GM12878 (cell line): ENCODE measurements around the gene TTC31. TPM values are rescaled to one million over a fixed set of nuclear protein-coding genes. Genes with fewer than 3 reads are reported as not detected.

Experiments used
- CHD1 ChIP-seq: IDR thresholded peaks from 2 replicates; pipeline ENCODE4 v1.6.1; 2012; ENCODE audit warnings: low read depth, low read length, improper control_type of control experiment
- CUX1 ChIP-seq: IDR thresholded peaks from 2 replicates; pipeline ENCODE4 v1.6.1; 2012; ENCODE audit warnings: improper control_type of control experiment, low read depth, low read length; ENCODE audit not compliant: insufficient replicate concordance
- EED ChIP-seq: sonication (generic); IDR thresholded peaks from 2 replicates; pipeline ENCODE4 v1.6.1; 2016; ENCODE audit warnings: antibody characterized with exemption, low read depth
- ETV6 ChIP-seq, 2 experiments: fragments of 450-650 bp in 1 of 2; IDR thresholded peaks in 1 of 2; conservative IDR thresholded peaks in 1 of 2; 2 replicates each; pipeline ENCODE4 v1.6.1; 2014; ENCODE audit warnings: antibody characterized with exemption in 1 of 2, borderline replicate concordance in 1 of 2, low read depth in 1 of 2, mild to moderate bottlenecking in 1 of 2, moderate library complexity in 1 of 2
- HDAC2 ChIP-seq: fragments of 200-600 bp; sonication (generic); IDR thresholded peaks from 2 replicates; pipeline ENCODE4 v1.6.1; 2017
- MTA2 ChIP-seq: fragments of 450-650 bp; IDR thresholded peaks from 2 replicates; pipeline ENCODE4 v1.6.1; 2016; ENCODE audit warnings: low read depth, mild to moderate bottlenecking, moderate library complexity
- MYC ChIP-seq: IDR thresholded peaks from 2 replicates; pipeline ENCODE4 v1.6.1; 2011; ENCODE audit warnings: mild to moderate bottlenecking, low read length, moderate library complexity, inconsistent platforms; ENCODE audit not compliant: insufficient read depth, insufficient replicate concordance, insufficient read length, severe bottlenecking
- NFYA ChIP-seq: IDR thresholded peaks from 2 replicates; pipeline ENCODE4 v1.6.1; 2011; ENCODE audit warnings: low read depth, mild to moderate bottlenecking, low read length, improper control_type of control experiment, borderline replicate concordance
- PBX3 ChIP-seq: IDR thresholded peaks from 2 replicates; pipeline ENCODE4 v1.6.1; 2011; ENCODE audit warnings: mild to moderate bottlenecking, low read depth, low read length, moderate library complexity; ENCODE audit not compliant: insufficient replicate concordance
- POU2F2 ChIP-seq: IDR thresholded peaks from 3 replicates; pipeline ENCODE4 v1.6.1; 2011; ENCODE audit warnings: low read depth, mild to moderate bottlenecking, low read length, borderline replicate concordance
- PRDM15 ChIP-seq: fragments of 450-650 bp; formaldehyde crosslinking; IDR thresholded peaks from 2 replicates; pipeline ENCODE4 v1.4.0; 2020; ENCODE audit warnings: mild to moderate bottlenecking, moderate library complexity
- RCOR1 ChIP-seq: conservative IDR thresholded peaks from 2 replicates; pipeline ENCODE4 v1.6.1; 2012; ENCODE audit warnings: low read depth, low read length, improper control_type of control experiment
- TAF1 ChIP-seq: IDR thresholded peaks from 2 replicates; pipeline ENCODE4 v1.6.1; 2011; ENCODE audit warnings: mild to moderate bottlenecking, low read depth, low read length, borderline replicate concordance
- TCF3 ChIP-seq: IDR thresholded peaks from 2 replicates; pipeline ENCODE4 v1.6.1; 2012; ENCODE audit warnings: low read depth, mild to moderate bottlenecking, low read length, borderline replicate concordance; ENCODE audit not compliant: insufficient read depth
- WRNIP1 ChIP-seq: IDR thresholded peaks from 2 replicates; pipeline ENCODE4 v1.6.1; 2011; ENCODE audit warnings: low read depth, low read length, improper control_type of control experiment, borderline replicate concordance
- ZBED1 ChIP-seq: IDR thresholded peaks from 2 replicates; pipeline ENCODE4 v1.6.1; 2016; ENCODE audit warnings: borderline replicate concordance
- polyA plus RNA-seq, 11 experiments: library from polyadenylated mRNA; depleted of rRNA in 4 of 11; unstranded in 6 of 11; stranded (reverse) in 5 of 11; fragments of >200 nt; fragmentation: Nextera tagmentation in 4 of 11; fragmentation: Illumina TruSeq in 1 of 11; extraction: Ambion mirVana in 4 of 11; extraction: Trizol in 1 of 11; gene quantifications; 1 replicate in 1 of 11; 2 replicates in 10 of 11; pipeline versions ENCODE4 v1.2.1 to v1.2.3, GENCODE V29; 2011 to 2016; ENCODE audit warnings: inconsistent platforms in 2 of 11, missing spikeins in 2 of 11, low read depth in 1 of 11
- total RNA-seq, 4 experiments: library from RNA; depleted of rRNA in 3 of 4; stranded (reverse); fragments of >200 nt in 3 of 4; fragmentation: Illumina TruSeq in 1 of 4; extraction: Trizol in 1 of 4; gene quantifications; 2 replicates each; pipeline versions ENCODE4 v1.2.1 to v1.2.3, GENCODE V29; 2013 to 2021

Gene TTC31
- total and polyA plus RNA-seq, 10 of the 15 experiments (the other 5 are each of a cell fraction or from before 2014, with no cell fraction given): 6.5 to 34.9 (median 25.9) TPM

- TF ChIP-seq CUX1: no peak
- TF ChIP-seq RCOR1: peak; percentile 88; the same call in 1 of the 2 replicates
- no peak for TF ChIP-seq NFYA
- no peak for TF ChIP-seq MYC
- no peak for TF ChIP-seq PRDM15 (CRISPR knock-in tag)
- TF ChIP-seq WRNIP1: peak; percentile 99; the same call in 1 of the 2 replicates
- no peak for TF ChIP-seq CHD1
- no peak for TF ChIP-seq PBX3
- TF ChIP-seq HDAC2: no peak
- TF ChIP-seq POU2F2: peak; percentile 68; the same call in 1 of the 3 replicates
- TF ChIP-seq EED: 0 out of 2 replicates have a peak, but pooled peaks have one; percentile 30
- TF ChIP-seq ETV6 (conservative IDR thresholded peaks at IDR 0.05 in 1 of 2, IDR thresholded peaks at IDR 0.05 in 1 of 2; ENCODE audit: borderline replicate concordance in 1 of 2, low read depth in 1 of 2): no peak; a peak in 1 of 4 replicates
- TF ChIP-seq TCF3: no peak
- TF ChIP-seq TAF1: peak; percentile 63
- TF ChIP-seq MTA2: peak; percentile 91
- peak; percentile 40; the same call in 1 of the 2 replicates for TF ChIP-seq ZBED1
Measured at GRCh38 chr2:74454654-74455511, 28.0 kb upstream of the TTC31 start, which contains the start of gene INO80B (continued).
